GM12801 (cell line): ENCODE measurements around the gene KCNMA1.

ENCODE experiments used
- CTCF ChIP-seq: IDR thresholded peaks from one replicate; pipeline ENCODE4 v1.5.1; 2011; ENCODE audit warnings: control low read depth; ENCODE audit not compliant: insufficient read length; ENCODE audit errors: extremely low read depth

KCNMA1 gene

DNA sequence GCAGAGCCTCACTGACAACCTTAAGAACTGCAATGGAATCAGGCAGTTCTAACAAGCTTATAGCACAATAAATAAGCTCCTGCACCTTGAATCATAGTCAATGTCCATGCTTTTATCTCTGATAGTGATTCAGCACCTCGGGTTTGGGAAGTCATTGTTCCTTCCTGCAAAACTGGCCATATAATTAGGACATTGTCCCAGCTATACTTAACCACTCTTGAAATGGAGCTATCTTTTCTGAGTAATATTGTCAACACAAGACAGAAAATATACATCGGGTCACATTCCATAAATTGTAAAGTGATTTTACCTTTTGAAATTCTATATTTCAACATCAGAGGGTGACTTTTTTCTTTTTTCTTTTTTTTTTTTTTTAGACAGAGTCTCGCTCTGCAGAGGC is 682.8 kb downstream of the KCNMA1 start:
- no peak for TF ChIP-seq CTCF

DNA sequence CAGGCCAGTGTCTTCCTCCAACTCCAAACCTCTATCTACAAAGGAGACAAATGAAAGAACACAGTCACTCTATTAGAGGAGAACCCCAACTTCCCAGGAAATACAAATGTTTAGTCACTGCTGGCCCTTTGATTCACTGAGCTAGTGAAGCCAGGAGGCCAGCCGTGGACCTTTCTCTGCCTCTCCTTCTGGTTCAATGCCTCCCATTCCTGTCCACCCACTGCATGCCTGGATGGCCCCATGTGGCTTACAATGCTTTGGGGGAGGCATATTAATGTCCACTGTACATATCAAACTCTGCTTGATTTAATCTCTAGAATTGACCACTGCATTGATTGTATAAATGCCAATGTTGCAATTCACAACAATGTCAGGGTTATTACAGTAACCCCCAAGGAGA is 687.3 kb downstream of the KCNMA1 start:
- no peak for TF ChIP-seq CTCF

DNA sequence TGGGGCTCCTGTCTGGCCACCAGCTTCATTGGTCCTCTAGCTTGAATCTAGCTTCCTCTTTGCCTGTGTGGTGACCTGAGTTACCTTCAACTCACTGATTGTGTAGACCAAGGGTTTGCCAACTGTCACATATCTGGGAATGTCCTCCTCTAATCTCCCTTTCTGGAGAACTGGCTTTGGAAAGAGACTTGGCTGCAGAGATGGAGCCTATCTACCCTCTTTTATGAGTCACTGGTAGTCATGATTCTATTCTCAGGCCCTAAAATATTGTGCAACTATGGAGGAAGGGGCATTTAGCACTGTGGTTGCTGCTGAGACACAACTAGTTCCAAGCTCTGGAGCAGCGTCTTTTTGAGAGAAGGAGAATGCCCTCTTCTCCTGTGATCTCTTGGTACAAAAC is 691.3 kb downstream of the KCNMA1 start:
- TF ChIP-seq CTCF = no peak

DNA sequence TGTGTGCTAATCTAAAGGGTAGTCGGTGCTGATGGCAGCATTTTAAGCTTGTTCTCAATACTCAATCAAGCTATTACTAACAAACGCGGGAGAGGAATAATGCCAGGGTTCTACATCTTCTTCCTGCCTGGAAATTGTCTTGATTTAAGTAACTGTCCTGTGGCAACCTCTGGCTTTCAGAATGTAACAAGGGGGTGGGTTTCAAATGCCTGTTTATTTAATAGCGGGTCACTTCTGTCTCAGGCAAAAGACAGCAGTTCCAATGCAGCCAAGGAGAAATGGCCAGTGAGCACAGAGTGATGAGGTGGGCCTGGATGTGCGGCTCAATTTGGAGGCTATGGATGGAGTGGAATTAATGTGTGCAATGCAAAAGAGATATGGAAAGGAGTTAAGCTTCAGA is 692.4 kb downstream of the KCNMA1 start:
- no peak for TF ChIP-seq CTCF

DNA sequence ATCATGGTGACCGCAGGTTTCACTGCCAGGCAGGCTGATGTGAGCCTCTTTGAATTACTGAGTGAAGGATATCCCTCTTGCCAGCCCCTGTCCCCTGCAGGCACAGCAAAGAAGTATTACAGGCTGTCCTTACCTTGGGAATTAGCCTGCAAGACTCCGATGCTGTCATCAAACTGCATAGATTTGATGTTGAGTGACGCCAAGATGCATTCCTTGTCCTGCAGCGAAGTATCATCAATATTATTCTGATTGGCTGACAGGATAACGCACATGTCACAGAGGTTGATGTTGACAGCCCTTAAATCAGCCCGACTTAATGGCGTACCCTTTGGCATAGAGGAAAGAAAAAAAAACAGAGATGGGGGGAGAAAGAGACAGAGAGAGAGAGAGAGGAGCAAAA is 693.0 kb downstream of the KCNMA1 start:
- no peak for TF ChIP-seq CTCF

- no peak for TF ChIP-seq CTCF
Observed at GRCh38 chr10:76942628-76943416, 694.8 kb downstream of the KCNMA1 start.

DNA sequence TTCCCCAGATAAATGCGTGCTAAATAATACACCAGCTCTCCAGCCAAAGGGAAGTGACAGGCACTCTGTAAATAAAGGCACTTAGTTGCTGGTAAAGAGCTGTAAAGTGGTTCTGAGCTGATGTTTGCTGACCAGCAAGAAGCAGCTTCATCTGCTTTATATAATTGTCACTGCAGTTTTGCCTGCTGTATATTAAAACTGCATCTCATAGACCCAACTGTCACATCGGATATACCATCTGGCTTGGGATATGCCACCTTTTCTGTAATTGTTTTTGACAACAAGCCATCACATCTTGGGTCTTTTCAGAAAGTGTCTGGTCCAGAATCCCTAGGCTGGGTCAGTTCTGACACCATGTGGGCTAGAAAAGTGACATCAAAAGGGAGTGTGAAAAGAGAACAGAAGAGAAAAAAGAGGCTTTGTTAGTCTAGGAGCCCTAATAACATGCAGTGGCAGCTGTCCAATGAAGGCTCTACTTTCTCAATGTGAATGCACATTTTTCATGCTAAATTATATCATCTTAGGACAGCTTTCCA is 697.6 kb downstream of the KCNMA1 start:
- TF ChIP-seq CTCF = no peak
